Glutamatergic neuron (in vitro differentiated cells): ENCODE measurements around the gene ADARB2. TPM values are rescaled to one million over a fixed set of nuclear protein-coding genes. Genes with fewer than 3 reads are reported as not detected.
A peak's percentile ranks its signal among the peaks of the same experiment; 100 is the strongest.

Source experiments
- DNase-seq: peaks from one replicate; pipeline ENCODE4 v3.0.0; 2022
- H3K27ac Mint-ChIP-seq: one replicate; pipeline ENCODE4 v1.8.0; 2020; ENCODE audit warnings: mild to moderate bottlenecking, mixed read lengths, inconsistent platforms; ENCODE audit not compliant: unreplicated experiment
- H3K27me3 Mint-ChIP-seq: one replicate; pipeline ENCODE4 v1.8.0; 2020; ENCODE audit warnings: mild to moderate bottlenecking, moderate library complexity, mixed read lengths, inconsistent platforms; ENCODE audit not compliant: unreplicated experiment
- H3K36me3 Mint-ChIP-seq: one replicate; pipeline ENCODE4 v1.8.0; 2020; ENCODE audit warnings: mild to moderate bottlenecking, mixed read lengths, inconsistent platforms; ENCODE audit not compliant: unreplicated experiment
- H3K4me1 Mint-ChIP-seq: one replicate; pipeline ENCODE4 v1.8.0; 2020; ENCODE audit warnings: mild to moderate bottlenecking, low read depth, mixed read lengths, inconsistent platforms; ENCODE audit not compliant: unreplicated experiment
- H3K4me3 Mint-ChIP-seq: one replicate; pipeline ENCODE4 v1.8.0; 2020; ENCODE audit warnings: mild to moderate bottlenecking, mixed read lengths, inconsistent platforms; ENCODE audit not compliant: unreplicated experiment
- H3K9me3 Mint-ChIP-seq: one replicate; pipeline ENCODE4 v1.8.0; 2020; ENCODE audit warnings: mild to moderate bottlenecking, moderate library complexity, mixed read lengths, inconsistent platforms; ENCODE audit not compliant: unreplicated experiment
- CTCF ChIP-seq: fragments of 200-600 bp; sonication (generic); IDR thresholded peaks from one replicate; pipeline ENCODE4 v1.5.0; 2021; ENCODE audit not compliant: partially characterized antibody, unreplicated experiment
- total RNA-seq: library from RNA; stranded (reverse); fragmentation: NEBNext Ultra II Directional; extraction: Animal tissue kit (Norgen Biotek cat#: 25700); gene quantifications from one replicate; pipeline ENCODE4 v1.2.1, GENCODE V29; 2021; ENCODE audit not compliant: unreplicated experiment

ADARB2 gene
- total RNA-seq, 1 donor from 2014 or later = 20.6 TPM

GRCh38 chr10:1648648-1649047 lies 88.7 kb downstream of the ADARB2 start:
- H3K4me1 Mint-ChIP-seq = peaks cover 37% of the 10 kb centered on the region
- no peak overlapping the region for H3K27ac Mint-ChIP-seq
- H3K4me3 Mint-ChIP-seq = no peak overlapping the region
- peaks cover 8% of the 10 kb centered on the region for H3K27me3 Mint-ChIP-seq
- DNase-seq = no peak
- no peak for TF ChIP-seq CTCF
- H3K36me3 Mint-ChIP-seq = no peaks in the 10 kb centered on the region
- H3K9me3 Mint-ChIP-seq = peaks cover 13% of the 10 kb centered on the region

GRCh38 chr10:1646332-1646731 lies 91.0 kb downstream of the ADARB2 start:
- H3K9me3 Mint-ChIP-seq = peaks cover 11% of the 10 kb centered on the region
- H3K4me1 Mint-ChIP-seq = peaks cover 18% of the 10 kb centered on the region
- H3K27ac Mint-ChIP-seq = no peak overlapping the region
- DNase-seq = no peak
- peaks cover 6% of the 10 kb centered on the region for H3K27me3 Mint-ChIP-seq
- no peak for TF ChIP-seq CTCF
- no peaks in the 10 kb centered on the region for H3K36me3 Mint-ChIP-seq
- no peak overlapping the region for H3K4me3 Mint-ChIP-seq

GRCh38 chr10:1645896-1646295 lies 91.4 kb downstream of the ADARB2 start:
- no peak for TF ChIP-seq CTCF
- Mint-ChIP-seq H3K36me3 (no peaks in the 10 kb centered on the region), H3K27me3 (peaks cover 6% of the 10 kb centered on the region), H3K4me1 (peaks cover 17% of the 10 kb centered on the region), H3K27ac (peak overlapping the region; percentile 2), H3K4me3 (no peak overlapping the region), H3K9me3 (peaks cover 11% of the 10 kb centered on the region)
- no peak for DNase-seq

GRCh38 chr10:1644191-1644711 lies 93.1 kb downstream of the ADARB2 start:
- no peak for DNase-seq
- TF ChIP-seq CTCF = no peak
- Mint-ChIP-seq H3K4me1 (peaks cover 8% of the 10 kb centered on the region), H3K27ac (no peak overlapping the region), H3K36me3 (no peaks in the 10 kb centered on the region), H3K4me3 (no peak overlapping the region), H3K27me3 (peaks cover 4% of the 10 kb centered on the region), H3K9me3 (peaks cover 8% of the 10 kb centered on the region)

GRCh38 chr10:1643908-1644179 lies 93.5 kb downstream of the ADARB2 start:
- peaks cover 4% of the 10 kb centered on the region for H3K27me3 Mint-ChIP-seq
- no peaks in the 10 kb centered on the region for H3K36me3 Mint-ChIP-seq
- H3K9me3 Mint-ChIP-seq = peaks cover 7% of the 10 kb centered on the region
- TF ChIP-seq CTCF = no peak
- H3K27ac Mint-ChIP-seq = no peak overlapping the region
- H3K4me3 Mint-ChIP-seq = no peak overlapping the region
- no peak for DNase-seq
- H3K4me1 Mint-ChIP-seq = peaks cover 8% of the 10 kb centered on the region
